Loucy (cell line): ENCODE data around the gene ADD2.

Source experiments
- H2AFZ ChIP-seq: fragments of 200-600 bp; sonication (generic); 2 replicates; pipeline ENCODE4 v1.6.0; 2016; ENCODE audit warnings: antibody characterized with exemption, mild to moderate bottlenecking, low read length, moderate library complexity
- H3F3A ChIP-seq: fragments of 200-600 bp; 2 replicates; pipeline ENCODE4 v1.6.0; 2016; ENCODE audit warnings: antibody characterized with exemption, low read depth, mild to moderate bottlenecking
- H3K27me3 ChIP-seq: fragments of 200-600 bp; sonication (generic); 2 replicates; pipeline ENCODE4 v1.6.1; 2014; ENCODE audit warnings: low read length, mild to moderate bottlenecking; ENCODE audit not compliant: insufficient read depth, poor library complexity, severe bottlenecking
- H3K36me3 ChIP-seq: fragments of 200-600 bp; sonication (generic); 2 replicates; pipeline ENCODE4 v1.6.1; 2016; ENCODE audit warnings: low read length; ENCODE audit not compliant: insufficient read depth
- H3K4me1 ChIP-seq: fragments of 200-600 bp; sonication (generic); 2 replicates; pipeline ENCODE4 v1.5.1; 2014; ENCODE audit warnings: low read length, mild to moderate bottlenecking; ENCODE audit not compliant: insufficient read depth, poor library complexity, severe bottlenecking
- H3K4me2 ChIP-seq: fragments of 200-600 bp; sonication (generic); 2 replicates; pipeline ENCODE4 v1.6.0; 2014; ENCODE audit warnings: antibody characterized with exemption, low read length, low read depth, mild to moderate bottlenecking; ENCODE audit not compliant: poor library complexity, severe bottlenecking
- H3K4me3 ChIP-seq: fragments of 200-600 bp; sonication (generic); 2 replicates; pipeline ENCODE4 v1.5.1; 2014; ENCODE audit warnings: low read length, mild to moderate bottlenecking, mixed read lengths; ENCODE audit not compliant: poor library complexity, severe bottlenecking
- H3K79me2 ChIP-seq: fragments of 200-600 bp; sonication (generic); 2 replicates; pipeline ENCODE4 v1.6.1; 2014; ENCODE audit warnings: low read length; ENCODE audit not compliant: insufficient read depth
- H3K9ac ChIP-seq: fragments of 200-600 bp; sonication (generic); 2 replicates; pipeline ENCODE4 v1.6.0; 2014; ENCODE audit warnings: mild to moderate bottlenecking, low read depth, low read length, moderate library complexity; ENCODE audit not compliant: poor library complexity, severe bottlenecking
- H3K9me2 ChIP-seq: fragments of 200-600 bp; sonication (generic); replicated peaks from 2 replicates; pipeline ENCODE4 v1.6.1; 2016; ENCODE audit warnings: low read depth, low read length, mixed read lengths
- H3K9me3 ChIP-seq: fragments of 200-600 bp; sonication (generic); 2 replicates; pipeline ENCODE4 v1.6.1; 2014; ENCODE audit warnings: mild to moderate bottlenecking, antibody characterized with exemption, low read length, low read depth; ENCODE audit not compliant: insufficient read depth
- H4K20me1 ChIP-seq: fragments of 200-600 bp; sonication (generic); 2 replicates; pipeline ENCODE4 v1.6.0; 2014; ENCODE audit warnings: antibody characterized with exemption, low read length, mild to moderate bottlenecking; ENCODE audit not compliant: insufficient read depth, poor library complexity, severe bottlenecking
- CTCF ChIP-seq: fragments of 200-600 bp; sonication (generic); conservative IDR thresholded peaks from 2 replicates; pipeline ENCODE4 v1.5.1; 2014; ENCODE audit warnings: mild to moderate bottlenecking, antibody characterized with exemption, low read length
- EZH2phosphoT487 ChIP-seq: fragments of 200-600 bp; IDR thresholded peaks from 2 replicates; pipeline ENCODE4 v1.6.1; 2018; ENCODE audit warnings: antibody characterized with exemption, mild to moderate bottlenecking, moderate library complexity, borderline replicate concordance

ADD2 gene

DNA sequence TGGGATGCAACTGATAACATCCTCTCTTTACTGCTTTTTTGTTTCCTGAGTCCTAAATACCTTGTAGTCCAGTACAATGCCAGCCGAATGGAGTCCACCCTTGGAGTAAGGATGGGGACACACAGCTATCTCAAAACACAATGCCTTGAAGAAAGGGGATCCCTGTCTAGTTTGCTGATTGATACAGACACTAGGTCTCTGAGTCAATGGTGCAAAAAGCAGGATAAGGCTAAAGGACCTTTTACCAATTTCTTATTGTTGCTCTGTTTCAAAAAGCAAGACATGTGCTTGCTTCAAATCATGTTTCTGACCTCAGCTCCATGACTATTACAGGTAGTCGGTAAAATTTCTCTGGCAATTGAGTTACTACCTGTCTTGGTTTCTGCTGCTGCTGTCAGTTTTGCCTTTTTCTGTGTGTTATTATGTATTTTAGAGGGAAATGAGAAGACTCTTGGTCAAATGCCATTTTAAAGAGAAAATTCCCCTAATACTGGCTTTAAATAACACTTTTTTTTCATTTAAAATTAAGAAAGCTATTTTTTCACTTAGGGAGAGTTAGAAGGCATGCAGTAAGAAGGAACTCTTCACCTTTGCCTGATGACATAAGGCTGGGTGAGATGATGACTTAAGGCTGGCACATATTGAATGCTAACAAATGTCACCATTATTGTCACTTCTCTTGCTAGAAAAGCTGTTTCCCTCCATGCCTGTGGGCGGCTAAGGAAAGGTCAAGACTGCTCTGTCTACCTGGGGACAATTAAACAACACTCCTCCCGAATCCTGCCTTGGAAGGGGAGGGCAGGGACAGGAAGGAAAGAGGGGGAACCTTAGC, 27.4 kb upstream of the ADD2 start:
- no peak overlapping the region for H3K4me3 ChIP-seq
- no peaks in the 10 kb centered on the region for H3K27me3 ChIP-seq
- H3K9me3 ChIP-seq = no peaks in the 10 kb centered on the region
- no peaks in the 10 kb centered on the region for H3F3A ChIP-seq
- H3K9ac ChIP-seq = no peak overlapping the region
- H3K79me2 ChIP-seq = no peaks in the 10 kb centered on the region
- no peaks in the 10 kb centered on the region for H3K36me3 ChIP-seq
- H2AFZ ChIP-seq = 0 out of 2 replicates have a peak overlapping the region, but pooled peaks have one; percentile 1
- TF ChIP-seq CTCF (no peak), EZH2phosphoT487 (no peak)
- H4K20me1 ChIP-seq = no peaks in the 10 kb centered on the region
- H3K4me1 ChIP-seq = no peaks in the 10 kb centered on the region
- H3K9me2 ChIP-seq = no peaks in the 10 kb centered on the region
- no peak overlapping the region for H3K4me2 ChIP-seq

- H2AFZ ChIP-seq = no peak overlapping the region
- no peaks in the 10 kb centered on the region for H3K79me2 ChIP-seq
- H3K27me3 ChIP-seq = no peaks in the 10 kb centered on the region
- H4K20me1 ChIP-seq = no peaks in the 10 kb centered on the region
- H3K9me2 ChIP-seq = no peaks in the 10 kb centered on the region
- H3K4me2 ChIP-seq = no peak overlapping the region
- H3K36me3 ChIP-seq = no peaks in the 10 kb centered on the region
- no peaks in the 10 kb centered on the region for H3K4me1 ChIP-seq
- no peak overlapping the region for H3K4me3 ChIP-seq
- no peaks in the 10 kb centered on the region for H3K9me3 ChIP-seq
- no peak overlapping the region for H3K9ac ChIP-seq
- no peaks in the 10 kb centered on the region for H3F3A ChIP-seq
- no peak for TF ChIP-seq CTCF
These were observed 25.4 kb upstream of the ADD2 start for GRCh38 chr2:70793450-70793849.

DNA sequence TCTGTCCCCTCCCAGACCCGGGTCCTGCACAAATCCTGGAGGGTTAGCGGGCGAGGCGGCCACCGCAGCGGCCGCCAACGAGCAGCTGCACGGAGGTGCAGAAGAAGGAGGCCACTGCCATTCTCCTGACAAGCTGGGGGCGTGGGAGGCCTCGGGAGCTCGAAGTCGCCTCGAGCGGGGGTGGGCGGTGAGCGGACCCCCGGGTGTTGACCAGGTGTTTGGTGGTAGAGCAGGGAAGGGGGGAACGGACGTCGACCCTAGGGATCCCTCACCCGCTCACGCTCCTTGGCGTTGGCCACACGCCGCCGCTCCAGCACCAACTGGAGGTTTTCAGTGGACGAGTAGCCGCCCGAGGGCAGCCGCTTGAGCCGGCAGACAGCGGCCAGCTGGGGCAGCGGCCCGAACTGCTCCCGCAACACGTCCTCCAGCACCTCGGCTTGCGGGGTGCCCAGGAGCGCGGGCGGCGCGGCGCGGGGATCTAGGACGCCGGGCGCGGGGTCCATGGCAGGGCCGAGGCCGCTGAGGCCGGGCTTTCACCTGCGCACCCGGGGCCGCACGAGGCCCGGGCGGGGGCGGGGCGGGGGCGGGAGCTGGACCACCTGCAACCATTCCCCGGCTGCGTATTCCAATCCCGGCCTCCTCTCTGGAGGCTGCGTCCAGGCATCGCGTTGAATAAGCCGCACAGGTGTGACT, 22.3 kb upstream of the ADD2 start, which contains the start of gene FIGLA:
Gene FIGLA, minus strand, starts transcription at position 508 of the 693 bp plus-strand sequence. Its CDS starts 5 bp downstream, at position 503.
- peak within 1 kb of the TSS; percentile 28 for H3K4me3 ChIP-seq
- H3K9ac ChIP-seq = peak within 1 kb of the TSS; percentile 37
- H4K20me1 ChIP-seq = no peaks in the 10 kb centered on the region
- H3K79me2 ChIP-seq = no peaks in the 10 kb centered on the region
- peak within 1 kb of the TSS; percentile 92 for H2AFZ ChIP-seq
- H3K9me3 ChIP-seq = no peaks in the 10 kb centered on the region
- no peaks in the 10 kb centered on the region for H3K27me3 ChIP-seq
- TF ChIP-seq CTCF = no peak
- no peak for TF ChIP-seq EZH2phosphoT487
- peak within 1 kb of the TSS; percentile 48 for H3K4me2 ChIP-seq
- H3K9me2 ChIP-seq = no peaks in the 10 kb centered on the region
- H3K36me3 ChIP-seq = no peaks in the 10 kb centered on the region
- no peaks in the 10 kb centered on the region for H3K4me1 ChIP-seq
- H3F3A ChIP-seq = no peaks in the 10 kb centered on the region
